Measurements from ENCODE around the gene SORT1. TPM values are rescaled to one million over a fixed set of nuclear protein-coding genes. Genes with fewer than 3 reads are reported as not detected.
A peak's percentile ranks its signal among the peaks of the same experiment; 100 is the strongest.

The SORT1 gene
- total and polyA plus RNA-seq, 2 of the 13 experiments (the other 11 are each of a cell fraction or from before 2014, with no cell fraction given), result 32.4 to 93.0 TPM

- TF ChIP-seq, protein P1, sequence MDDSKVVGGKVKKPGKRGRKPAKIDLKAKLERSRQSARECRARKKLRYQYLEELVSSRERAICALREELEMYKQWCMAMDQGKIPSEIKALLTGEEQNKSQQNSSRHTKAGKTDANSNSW (CRISPR knock-in tag; IDR thresholded peaks at IDR 0.05; ENCODE audit: borderline replicate concordance), result no peak; the same call in 1 of the 2 replicates
- TF ChIP-seq U2AF1 (optimal IDR thresholded peaks at IDR 0.05; ENCODE audit: low read depth, low read length) (no peak), HMG20B (CRISPR knock-in tag; conservative IDR thresholded peaks at IDR 0.05) (peak; percentile 38; the same call in 1 of the 2 replicates), ZNF564 (CRISPR knock-in tag; IDR thresholded peaks at IDR 0.05) (no peak), ZNF639 (CRISPR knock-in tag; conservative IDR thresholded peaks at IDR 0.05) (peak; percentile 56; the same call in 1 of the 2 replicates), CREB1 (IDR thresholded peaks at IDR 0.05) (peak; percentile 84), CREB1 (CRISPR knock-in tag; IDR thresholded peaks at IDR 0.05) (peak; percentile 78), CTCF (CRISPR knock-in tag; IDR thresholded peaks at IDR 0.05) (peak; percentile 55), ZNF781 (CRISPR knock-in tag; IDR thresholded peaks at IDR 0.05; ENCODE audit: borderline replicate concordance, not compliant biosample characterization) (no peak), POLR2AphosphoS5 (IDR thresholded peaks at IDR 0.05; ENCODE audit: low read depth, low read length) (peak; percentile 36; the same call in 1 of the 2 replicates), ZNF704 (CRISPR knock-in tag; IDR thresholded peaks at IDR 0.05; ENCODE audit: borderline replicate concordance) (no peak), STAG1 (CRISPR knock-in tag; IDR thresholded peaks at IDR 0.05) (peak; percentile 68), ZNF232 (CRISPR knock-in tag; IDR thresholded peaks at IDR 0.05; ENCODE audit: borderline replicate concordance) (no peak)
- TF ChIP-seq, protein P2, sequence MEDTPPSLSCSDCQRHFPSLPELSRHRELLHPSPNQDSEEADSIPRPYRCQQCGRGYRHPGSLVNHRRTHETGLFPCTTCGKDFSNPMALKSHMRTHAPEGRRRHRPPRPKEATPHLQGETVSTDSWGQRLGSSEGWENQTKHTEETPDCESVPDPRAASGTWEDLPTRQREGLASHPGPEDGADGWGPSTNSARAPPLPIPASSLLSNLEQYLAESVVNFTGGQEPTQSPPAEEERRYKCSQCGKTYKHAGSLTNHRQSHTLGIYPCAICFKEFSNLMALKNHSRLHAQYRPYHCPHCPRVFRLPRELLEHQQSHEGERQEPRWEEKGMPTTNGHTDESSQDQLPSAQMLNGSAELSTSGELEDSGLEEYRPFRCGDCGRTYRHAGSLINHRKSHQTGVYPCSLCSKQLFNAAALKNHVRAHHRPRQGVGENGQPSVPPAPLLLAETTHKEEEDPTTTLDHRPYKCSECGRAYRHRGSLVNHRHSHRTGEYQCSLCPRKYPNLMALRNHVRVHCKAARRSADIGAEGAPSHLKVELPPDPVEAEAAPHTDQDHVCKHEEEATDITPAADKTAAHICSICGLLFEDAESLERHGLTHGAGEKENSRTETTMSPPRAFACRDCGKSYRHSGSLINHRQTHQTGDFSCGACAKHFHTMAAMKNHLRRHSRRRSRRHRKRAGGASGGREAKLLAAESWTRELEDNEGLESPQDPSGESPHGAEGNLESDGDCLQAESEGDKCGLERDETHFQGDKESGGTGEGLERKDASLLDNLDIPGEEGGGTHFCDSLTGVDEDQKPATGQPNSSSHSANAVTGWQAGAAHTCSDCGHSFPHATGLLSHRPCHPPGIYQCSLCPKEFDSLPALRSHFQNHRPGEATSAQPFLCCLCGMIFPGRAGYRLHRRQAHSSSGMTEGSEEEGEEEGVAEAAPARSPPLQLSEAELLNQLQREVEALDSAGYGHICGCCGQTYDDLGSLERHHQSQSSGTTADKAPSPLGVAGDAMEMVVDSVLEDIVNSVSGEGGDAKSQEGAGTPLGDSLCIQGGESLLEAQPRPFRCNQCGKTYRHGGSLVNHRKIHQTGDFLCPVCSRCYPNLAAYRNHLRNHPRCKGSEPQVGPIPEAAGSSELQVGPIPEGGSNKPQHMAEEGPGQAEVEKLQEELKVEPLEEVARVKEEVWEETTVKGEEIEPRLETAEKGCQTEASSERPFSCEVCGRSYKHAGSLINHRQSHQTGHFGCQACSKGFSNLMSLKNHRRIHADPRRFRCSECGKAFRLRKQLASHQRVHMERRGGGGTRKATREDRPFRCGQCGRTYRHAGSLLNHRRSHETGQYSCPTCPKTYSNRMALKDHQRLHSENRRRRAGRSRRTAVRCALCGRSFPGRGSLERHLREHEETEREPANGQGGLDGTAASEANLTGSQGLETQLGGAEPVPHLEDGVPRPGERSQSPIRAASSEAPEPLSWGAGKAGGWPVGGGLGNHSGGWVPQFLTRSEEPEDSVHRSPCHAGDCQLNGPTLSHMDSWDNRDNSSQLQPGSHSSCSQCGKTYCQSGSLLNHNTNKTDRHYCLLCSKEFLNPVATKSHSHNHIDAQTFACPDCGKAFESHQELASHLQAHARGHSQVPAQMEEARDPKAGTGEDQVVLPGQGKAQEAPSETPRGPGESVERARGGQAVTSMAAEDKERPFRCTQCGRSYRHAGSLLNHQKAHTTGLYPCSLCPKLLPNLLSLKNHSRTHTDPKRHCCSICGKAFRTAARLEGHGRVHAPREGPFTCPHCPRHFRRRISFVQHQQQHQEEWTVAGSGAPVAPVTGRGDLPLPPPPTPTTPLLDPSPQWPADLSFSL (CRISPR knock-in tag; IDR thresholded peaks at IDR 0.05), result no peak
- TF ChIP-seq, protein P3, sequence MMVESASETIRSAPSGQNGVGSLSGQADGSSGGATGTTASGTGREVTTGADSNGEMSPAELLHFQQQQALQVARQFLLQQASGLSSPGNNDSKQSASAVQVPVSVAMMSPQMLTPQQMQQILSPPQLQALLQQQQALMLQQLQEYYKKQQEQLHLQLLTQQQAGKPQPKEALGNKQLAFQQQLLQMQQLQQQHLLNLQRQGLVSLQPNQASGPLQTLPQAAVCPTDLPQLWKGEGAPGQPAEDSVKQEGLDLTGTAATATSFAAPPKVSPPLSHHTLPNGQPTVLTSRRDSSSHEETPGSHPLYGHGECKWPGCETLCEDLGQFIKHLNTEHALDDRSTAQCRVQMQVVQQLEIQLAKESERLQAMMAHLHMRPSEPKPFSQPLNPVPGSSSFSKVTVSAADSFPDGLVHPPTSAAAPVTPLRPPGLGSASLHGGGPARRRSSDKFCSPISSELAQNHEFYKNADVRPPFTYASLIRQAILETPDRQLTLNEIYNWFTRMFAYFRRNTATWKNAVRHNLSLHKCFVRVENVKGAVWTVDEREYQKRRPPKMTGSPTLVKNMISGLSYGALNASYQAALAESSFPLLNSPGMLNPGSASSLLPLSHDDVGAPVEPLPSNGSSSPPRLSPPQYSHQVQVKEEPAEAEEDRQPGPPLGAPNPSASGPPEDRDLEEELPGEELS (CRISPR knock-in tag; IDR thresholded peaks at IDR 0.05), result no peak
These were observed at the start of gene SORT1 (continued) for GRCh38 chr1:109397581-109398342.
